DND-41 (cell line): Measurements from ENCODE around the gene CCDC102B.

Experiments used
- ATAC-seq: fragments of 200-7000 bp; cut with Tn5 transposase; 3 replicates; pipeline ENCODE4 v1.9.1; 2021; ENCODE audit warnings: low read depth; ENCODE audit not compliant: insufficient read depth
- DNase-seq: peaks from one replicate; pipeline ENCODE4 v3.0.0-alpha.2; 2020
- H2AFZ ChIP-seq: 2 replicates; pipeline ENCODE4 v1.6.0; 2012; ENCODE audit warnings: low read depth, low read length
- H3K27ac ChIP-seq: 2 replicates; pipeline ENCODE4 v1.5.1; 2012; ENCODE audit warnings: low read length, inconsistent platforms
- H3K27me3 ChIP-seq: fragments of 200-600 bp; sonication (generic); 2 replicates; pipeline ENCODE4 v1.6.0; 2012; ENCODE audit warnings: low read length, mild to moderate bottlenecking, inconsistent platforms; ENCODE audit not compliant: insufficient read depth, poor library complexity
- H3K36me3 ChIP-seq: 2 replicates; pipeline ENCODE4 v1.5.1; 2012; ENCODE audit warnings: low read length, inconsistent platforms; ENCODE audit not compliant: insufficient read depth
- H3K4me1 ChIP-seq: 2 replicates; pipeline ENCODE4 v1.5.1; 2012; ENCODE audit warnings: mild to moderate bottlenecking, low read length; ENCODE audit not compliant: insufficient read depth
- H3K4me2 ChIP-seq: 2 replicates; pipeline ENCODE4 v1.6.0; 2012; ENCODE audit warnings: mild to moderate bottlenecking, moderate library complexity, low read length, inconsistent platforms; ENCODE audit not compliant: insufficient read depth
- H3K4me3 ChIP-seq, 2 experiments: fragments of 200-600 bp in 1 of 2; shearing (Covaris generic) in 1 of 2; 2 replicates each; pipeline ENCODE4 v1.5.1; 2012 to 2016; ENCODE audit warnings: inconsistent platforms in 2 of 2, low read length in 2 of 2, mild to moderate bottlenecking in 2 of 2, low read depth in 1 of 2, moderate library complexity in 1 of 2
- H3K79me2 ChIP-seq: 2 replicates; pipeline ENCODE4 v1.6.0; 2012; ENCODE audit warnings: low read length, inconsistent platforms; ENCODE audit not compliant: insufficient read depth
- H3K9ac ChIP-seq: 2 replicates; pipeline ENCODE4 v1.6.0; 2012; ENCODE audit warnings: low read depth, mild to moderate bottlenecking, inconsistent platforms, low read length, moderate library complexity
- H3K9me3 ChIP-seq: 2 replicates; pipeline ENCODE4 v1.5.1; 2012; ENCODE audit warnings: low read length, moderate library complexity, mild to moderate bottlenecking, inconsistent platforms; ENCODE audit not compliant: insufficient read depth, severe bottlenecking
- H4K20me1 ChIP-seq: 2 replicates; pipeline ENCODE4 v1.6.0; 2012; ENCODE audit warnings: low read length; ENCODE audit not compliant: insufficient read depth
- CTCF ChIP-seq: IDR thresholded peaks from 2 replicates; pipeline ENCODE4 v1.5.1; 2012; ENCODE audit warnings: borderline replicate concordance, low read length, moderate library complexity, mild to moderate bottlenecking; ENCODE audit not compliant: poor library complexity, severe bottlenecking; ENCODE audit errors: extremely low read depth
- EZH2 ChIP-seq: IDR thresholded peaks from 3 replicates; pipeline ENCODE4 v1.6.1; 2012; ENCODE audit warnings: borderline replicate concordance, low read depth, mild to moderate bottlenecking, moderate library complexity, low read length, inconsistent platforms; ENCODE audit not compliant: severe bottlenecking

The CCDC102B gene

GRCh38 chr18:68847219-68847837, 49.4 kb downstream of the CCDC102B start:
- no peaks in the 10 kb centered on the region for H4K20me1 ChIP-seq
- TF ChIP-seq EZH2 (no peak), CTCF (peak; percentile 67)
- no peaks in the 10 kb centered on the region for H3K9me3 ChIP-seq
- H3K36me3 ChIP-seq, result no peaks in the 10 kb centered on the region
- no peak for ATAC-seq
- no peak overlapping the region for H3K4me2 ChIP-seq
- H3K9ac ChIP-seq, result no peak overlapping the region
- no peaks in the 10 kb centered on the region for H3K4me1 ChIP-seq
- no peaks in the 10 kb centered on the region for H3K79me2 ChIP-seq
- no peak overlapping the region for H2AFZ ChIP-seq
- H3K27ac ChIP-seq, result no peak overlapping the region
- H3K27me3 ChIP-seq, result no peaks in the 10 kb centered on the region
- no peak for DNase-seq
- no peak overlapping the region for H3K4me3 ChIP-seq

- H4K20me1 ChIP-seq, result no peaks in the 10 kb centered on the region
- H3K9me3 ChIP-seq, result no peaks in the 10 kb centered on the region
- H3K4me1 ChIP-seq, result no peaks in the 10 kb centered on the region
- H3K4me2 ChIP-seq, result no peak overlapping the region
- H3K9ac ChIP-seq, result no peak overlapping the region
- no peak for TF ChIP-seq CTCF
- no peak for TF ChIP-seq EZH2
- no peak overlapping the region for H3K27ac ChIP-seq
- H3K36me3 ChIP-seq, result no peaks in the 10 kb centered on the region
- H2AFZ ChIP-seq, result no peak overlapping the region
- H3K27me3 ChIP-seq, result no peaks in the 10 kb centered on the region
- H3K79me2 ChIP-seq, result no peaks in the 10 kb centered on the region
- ATAC-seq, result no peak
- H3K4me3 ChIP-seq, result no peak overlapping the region
- no peak for DNase-seq
These were observed 50.4 kb downstream of the CCDC102B start for GRCh38 chr18:68848242-68848641.

GRCh38 chr18:68854786-68855391, 57.0 kb downstream of the CCDC102B start:
- H3K27me3 ChIP-seq, result no peaks in the 10 kb centered on the region
- H4K20me1 ChIP-seq, result no peaks in the 10 kb centered on the region
- H3K79me2 ChIP-seq, result no peaks in the 10 kb centered on the region
- ATAC-seq (no peak), DNase-seq (no peak)
- H3K27ac ChIP-seq, result no peak overlapping the region
- H3K36me3 ChIP-seq, result no peaks in the 10 kb centered on the region
- H3K9ac ChIP-seq, result no peak overlapping the region
- H3K4me3 ChIP-seq, result no peak overlapping the region
- H3K9me3 ChIP-seq, result no peaks in the 10 kb centered on the region
- no peaks in the 10 kb centered on the region for H3K4me1 ChIP-seq
- no peak overlapping the region for H2AFZ ChIP-seq
- no peak overlapping the region for H3K4me2 ChIP-seq
- no peak for TF ChIP-seq CTCF
- TF ChIP-seq EZH2, result no peak
